HG02763 (cell line): Measurements from ENCODE around the gene IL11.

ENCODE experiments used
- ATAC-seq: cut with Tn5 transposase; IDR thresholded peaks from one replicate; pipeline ENCODE4 v1.9.1; 2021; ENCODE audit warnings: mild to moderate bottlenecking, moderate library complexity; ENCODE audit not compliant: unreplicated experiment

IL11 gene

DNA sequence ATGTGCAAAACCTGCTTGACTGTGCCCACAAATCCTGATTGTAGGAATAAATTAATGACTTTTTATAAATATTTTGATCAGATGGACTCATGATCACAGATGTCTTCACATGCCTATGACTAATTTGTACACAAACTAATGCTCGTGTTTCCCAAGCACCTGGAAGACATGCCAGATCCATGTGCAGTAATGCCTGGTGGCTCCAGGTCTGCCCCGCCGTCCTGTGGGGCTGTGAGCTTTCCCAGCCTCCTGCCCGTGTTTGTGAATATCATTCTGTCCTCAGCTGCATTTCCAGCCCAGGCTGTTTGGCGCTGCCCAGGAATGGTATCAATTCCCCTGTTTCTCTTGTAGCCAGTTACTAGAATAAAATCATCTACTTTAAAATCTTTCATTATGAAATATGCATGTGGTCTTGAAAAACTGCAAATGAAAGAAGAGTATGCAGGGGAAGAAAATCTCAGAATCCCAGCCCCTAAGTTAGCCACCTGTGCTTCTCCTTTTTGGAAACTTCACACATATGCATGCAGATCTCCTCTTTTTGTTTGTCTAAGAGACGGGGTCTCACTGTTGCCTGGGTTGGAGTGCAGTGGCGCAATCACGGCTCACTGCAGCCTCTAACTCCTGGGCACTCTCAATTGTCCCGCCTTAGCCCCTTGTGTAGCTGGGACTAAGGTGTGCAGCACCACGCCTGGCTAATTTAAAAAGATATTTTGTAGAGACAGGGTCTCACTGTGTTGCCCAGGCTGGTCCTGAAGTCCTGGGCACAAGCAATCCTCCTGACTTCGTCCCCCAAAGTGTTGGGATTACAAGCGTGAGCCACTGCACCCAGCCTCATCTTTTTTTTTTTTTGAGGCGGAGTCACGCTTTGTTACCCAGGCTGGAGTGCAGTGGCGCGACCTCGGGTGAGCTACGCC, 21.7 kb upstream of the IL11 start:
- ATAC-seq, result no peak

DNA sequence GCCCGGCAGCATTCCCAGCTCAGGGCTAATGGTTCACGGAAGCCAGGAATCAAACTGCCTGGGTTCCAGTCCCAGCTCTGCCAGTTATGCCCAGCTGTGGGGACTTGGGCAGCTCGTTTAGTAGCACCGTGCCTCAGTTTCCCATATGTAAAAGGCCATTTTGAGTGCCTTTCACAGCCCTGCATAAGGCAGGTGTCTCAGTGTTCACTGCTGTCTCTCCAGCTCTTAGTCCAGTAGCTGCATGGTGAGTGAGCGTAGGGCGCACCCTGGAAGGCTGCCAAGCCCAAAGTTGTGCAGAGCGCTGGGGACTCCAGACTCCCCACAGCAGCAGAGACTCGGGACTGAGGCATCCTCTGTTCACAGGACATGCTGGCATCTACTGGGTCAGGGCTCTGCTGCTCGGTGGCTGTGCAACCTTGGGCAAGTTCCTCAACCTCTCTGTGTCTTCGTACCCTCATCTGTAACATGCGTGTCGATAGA, 21.0 kb upstream of the IL11 start:
- ATAC-seq, result no peak

GRCh38 chr19:55390461-55390880, 20.2 kb upstream of the IL11 start:
- ATAC-seq, result no peak

- ATAC-seq, result no peak
Measured at GRCh38 chr19:55389386-55390317, 19.4 kb upstream of the IL11 start.

GRCh38 chr19:55387736-55388497, 17.7 kb upstream of the IL11 start:
- ATAC-seq, result no peak

GRCh38 chr19:55386493-55386971, 16.3 kb upstream of the IL11 start:
- no peak for ATAC-seq

GRCh38 chr19:55385724-55386492, 15.6 kb upstream of the IL11 start, which contains the start of gene RPL28:
Gene RPL28, plus strand, starts transcription at chr19:55385932. Its CDS starts 426 bp downstream, at chr19:55386358.
- ATAC-seq, result peak; percentile 71

DNA sequence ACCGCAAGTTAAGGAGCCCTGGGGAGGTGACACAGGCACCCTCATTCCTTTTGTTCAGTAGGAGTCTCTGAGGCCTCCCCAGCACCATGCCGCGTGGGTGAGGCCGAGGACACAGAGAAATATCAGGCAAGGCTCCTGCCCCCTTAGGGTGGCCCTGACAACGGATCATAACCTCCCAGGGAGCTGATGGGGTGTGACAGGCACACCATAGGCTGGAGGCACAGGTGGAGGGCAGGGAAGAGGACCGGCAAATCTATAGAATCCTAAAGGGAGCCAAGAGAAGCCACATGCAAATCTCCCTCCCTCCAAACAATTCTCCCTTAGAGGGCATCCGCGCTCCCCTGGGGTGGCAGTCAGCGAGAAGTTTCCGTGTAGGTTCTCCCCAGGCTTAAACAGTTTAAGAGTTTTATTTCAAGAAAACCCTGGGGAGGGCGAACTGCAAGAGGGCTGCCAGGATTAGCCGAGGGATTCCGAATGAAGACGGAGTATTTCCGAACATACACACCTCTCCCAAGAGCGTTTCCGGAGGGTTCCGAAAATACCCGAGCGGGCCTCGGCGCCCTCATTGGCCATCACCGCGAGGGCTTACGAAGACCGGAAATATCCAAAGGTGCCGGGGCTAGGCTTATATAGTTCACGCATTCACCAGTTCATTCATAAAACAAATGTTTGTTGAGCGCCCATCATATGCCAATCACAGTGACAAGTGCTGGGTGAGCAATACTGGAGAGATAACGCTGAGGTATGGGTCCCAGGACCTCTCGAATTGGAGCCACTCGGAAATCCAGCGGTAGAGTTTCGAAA, 14.9 kb upstream of the IL11 start:
- peak; percentile 44 for ATAC-seq

DNA sequence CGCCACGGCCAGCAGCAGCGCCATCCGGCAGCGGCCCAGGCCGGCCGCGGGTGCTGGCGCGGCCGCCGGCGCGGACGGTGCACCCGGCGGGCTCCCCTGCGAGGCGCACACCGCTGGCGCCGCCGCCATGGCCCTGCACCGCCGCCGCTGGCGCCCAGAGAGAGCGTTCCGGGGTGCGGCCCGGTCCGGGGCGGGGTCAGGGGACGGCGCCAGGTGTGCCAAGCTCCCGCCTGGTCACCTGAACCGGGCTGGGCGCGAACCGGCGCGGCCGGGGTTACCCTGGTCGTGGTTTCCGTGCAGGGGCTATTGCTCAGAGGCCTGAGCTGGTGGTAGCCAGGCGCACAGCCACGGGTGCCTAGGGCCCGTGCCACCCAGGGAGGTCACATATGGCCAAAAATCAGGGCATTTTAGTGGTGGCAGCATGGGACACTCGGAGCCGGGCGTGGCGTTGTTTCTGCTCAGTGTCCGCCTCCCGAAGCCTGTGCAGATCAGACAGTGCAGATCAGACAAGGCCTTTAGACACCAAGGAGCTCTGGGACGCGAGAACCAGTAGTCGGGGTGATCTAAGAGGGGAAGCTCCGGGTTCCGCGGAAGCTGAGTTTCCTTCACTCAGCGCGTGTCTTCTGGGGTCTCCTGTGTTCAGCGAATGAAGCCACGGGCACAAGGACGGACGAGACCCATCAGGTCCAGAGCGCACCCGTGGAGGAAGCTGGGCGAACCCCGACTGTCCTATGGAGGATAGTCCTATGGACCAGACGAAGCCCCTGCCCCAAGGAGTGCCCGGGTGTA, 14.1 kb upstream of the IL11 start, which contains the start of gene TMEM238:
Gene TMEM238, minus strand, starts transcription at position 162 of the 789 bp plus-strand sequence. Its CDS starts 33 bp downstream, at position 129.
- no peak for ATAC-seq

DNA sequence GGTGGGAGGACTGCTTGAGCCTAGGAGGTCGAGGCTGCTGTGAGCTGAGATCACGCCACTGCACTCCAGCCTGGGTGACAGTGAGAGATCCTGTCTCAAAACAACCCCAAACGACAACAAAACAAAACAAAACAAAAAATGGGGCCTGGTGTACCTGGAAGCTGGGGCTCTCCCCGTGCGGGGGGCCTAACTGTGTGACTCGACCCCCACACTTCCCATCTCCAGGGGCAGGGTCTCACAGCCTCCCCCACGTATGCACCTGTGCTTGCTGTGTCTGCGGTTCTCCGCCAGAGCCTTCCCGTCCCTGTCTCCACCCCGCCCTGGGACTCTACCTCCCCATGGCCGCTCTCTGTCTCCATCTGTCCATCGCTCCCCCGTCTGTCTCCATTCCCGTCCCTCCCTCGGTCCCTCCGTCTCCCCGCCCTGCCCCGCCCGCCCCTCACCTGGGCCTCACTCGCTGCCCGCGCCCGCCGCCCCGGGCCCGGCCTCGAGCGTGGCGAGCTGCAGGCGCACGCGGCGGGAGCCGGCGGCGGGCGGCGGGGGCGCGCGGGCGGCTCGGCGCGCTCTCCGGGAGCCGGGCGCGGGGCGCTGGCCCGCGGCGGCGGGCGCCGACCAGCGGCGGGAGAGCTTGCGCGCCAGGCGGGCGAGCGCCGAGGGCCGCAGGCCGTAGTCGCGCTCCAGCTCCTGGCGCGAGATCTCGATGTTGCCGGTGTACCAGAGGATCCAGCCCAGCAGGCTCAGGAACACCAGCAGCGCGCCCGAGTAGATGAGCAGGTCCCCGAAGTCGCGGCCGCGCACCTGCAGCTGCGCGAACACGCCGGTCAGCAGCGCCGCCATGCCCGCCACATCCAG, 13.2 kb upstream of the IL11 start:
- ATAC-seq, result no peak

DNA sequence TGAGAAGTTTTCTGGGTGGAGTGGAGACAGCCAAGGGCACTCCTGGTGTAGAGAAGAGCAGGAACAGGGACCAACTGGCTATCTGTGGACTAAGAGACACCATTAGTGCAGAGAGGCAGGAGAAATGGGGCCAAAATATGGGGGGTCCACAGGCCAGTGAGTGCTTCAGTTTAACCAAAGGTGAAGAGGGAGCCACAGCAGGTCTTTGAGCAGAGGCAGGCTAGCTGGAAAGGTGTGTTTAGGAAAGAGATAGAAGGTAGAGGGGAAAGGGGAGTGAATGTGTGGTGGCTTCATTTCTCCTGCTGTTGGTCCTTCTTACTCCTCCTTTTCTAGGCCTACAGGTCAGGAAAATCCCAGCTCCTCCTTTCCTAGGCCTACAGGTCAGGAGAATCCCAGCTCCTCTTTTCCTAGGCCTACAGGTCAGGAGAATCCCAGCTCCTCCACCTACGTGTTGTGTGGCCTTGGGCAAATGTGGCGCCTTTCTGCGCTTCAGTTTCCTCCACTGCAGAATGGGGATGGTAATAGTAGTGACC, 12.3 kb upstream of the IL11 start:
- ATAC-seq, result no peak

DNA sequence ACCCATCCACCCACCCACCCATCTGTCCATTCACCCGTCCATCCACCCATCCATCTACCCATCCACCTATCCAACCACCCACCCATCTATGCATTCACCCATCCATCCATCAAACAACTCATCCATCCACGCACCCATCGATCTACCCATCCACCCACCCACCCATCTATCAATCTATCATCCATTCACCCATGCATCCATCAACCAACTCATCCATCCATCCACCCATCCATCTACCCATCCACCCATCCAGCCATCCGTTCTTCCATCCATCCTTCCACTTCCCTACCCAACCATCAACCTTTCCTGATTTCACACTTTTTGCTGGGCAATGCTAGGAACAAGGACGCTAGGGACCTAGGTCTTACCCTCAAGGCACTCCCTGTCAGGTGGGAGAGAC, 11.8 kb upstream of the IL11 start:
- no peak for ATAC-seq

GRCh38 chr19:55379174-55379573, 8.9 kb upstream of the IL11 start:
- no peak for ATAC-seq

DNA sequence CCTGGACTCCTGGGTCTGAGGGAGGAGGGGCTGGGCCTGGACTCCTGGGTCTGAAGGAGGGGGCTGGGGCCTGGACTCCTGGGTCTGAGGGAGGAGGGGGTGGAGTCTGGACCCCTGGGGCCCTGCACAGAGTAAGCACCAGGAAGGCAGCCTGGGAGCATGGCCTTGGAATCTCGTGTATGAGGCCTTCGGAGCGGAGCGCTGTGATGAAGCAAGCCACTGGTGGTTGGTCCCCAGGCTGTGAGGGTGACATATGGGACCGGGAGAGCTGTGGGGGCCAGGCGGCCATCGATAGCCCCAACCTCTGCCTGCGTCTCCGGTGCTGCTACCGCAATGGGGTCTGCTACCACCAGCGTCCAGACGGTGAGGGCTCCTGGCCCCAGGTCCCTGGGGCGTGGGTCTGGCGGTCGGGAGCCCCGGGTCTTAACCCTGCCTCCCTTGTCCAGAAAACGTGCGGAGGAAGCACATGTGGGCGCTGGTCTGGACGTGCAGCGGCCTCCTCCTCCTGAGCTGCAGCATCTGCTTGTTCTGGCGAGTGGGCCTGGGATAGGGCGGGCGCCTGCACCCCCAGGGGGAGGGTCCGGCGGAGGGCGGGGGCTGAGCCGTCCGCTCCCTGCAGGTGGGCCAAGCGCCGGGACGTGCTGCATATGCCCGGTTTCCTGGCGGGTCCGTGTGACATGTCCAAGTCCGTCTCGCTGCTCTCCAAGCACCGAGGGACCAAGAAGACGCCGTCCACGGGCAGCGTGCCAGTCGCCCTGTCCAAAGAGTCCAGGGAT, 7.3 kb upstream of the IL11 start:
- ATAC-seq, result no peak

DNA sequence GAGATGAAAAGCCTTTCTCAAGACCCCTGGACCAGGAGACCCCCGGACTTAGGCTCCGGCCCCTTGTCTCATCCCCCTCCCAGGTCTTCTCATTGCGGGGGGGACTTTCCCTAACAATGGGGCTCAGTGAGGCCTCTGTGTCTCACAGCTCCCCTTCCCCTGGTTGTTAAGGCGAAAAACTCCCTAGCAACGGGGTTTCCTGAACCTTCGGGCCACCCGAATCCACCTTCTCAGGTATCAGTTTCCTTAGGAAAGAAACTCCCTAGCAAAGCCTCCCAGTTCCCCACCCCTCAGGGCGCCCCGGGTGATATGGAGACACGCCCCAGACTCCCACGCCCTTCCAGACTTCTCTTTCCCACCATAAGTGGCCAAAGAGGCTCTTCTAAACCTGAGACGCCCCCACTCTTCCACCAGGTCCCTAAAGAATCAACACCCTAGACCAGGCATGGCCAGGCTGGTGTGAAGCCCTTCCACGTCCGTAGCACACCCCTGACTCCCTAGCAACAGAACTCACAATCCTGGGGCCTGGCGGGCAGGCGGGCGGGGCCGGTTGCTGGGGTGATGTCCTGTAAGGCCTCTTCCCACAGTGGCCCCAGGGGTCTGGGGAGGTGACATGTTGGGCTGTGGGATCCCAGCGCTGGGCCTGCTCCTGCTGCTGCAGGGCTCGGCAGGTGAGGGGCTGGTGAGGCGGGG, 6.1 kb upstream of the IL11 start, which contains the start of gene TMEM190:
Gene TMEM190, plus strand, starts transcription at position 586 of the 693 bp plus-strand sequence. Its CDS starts 28 bp downstream, at position 614.
- ATAC-seq, result no peak
